Activated T-helper 1 cell treated with Interleukin-2 at 50 U/mL for 16 hours (primary cell): Measurements from ENCODE around the gene RD3L.

Experiments
- DNase-seq: peaks from one replicate; pipeline ENCODE4 v3.0.0-alpha.2; 2020; ENCODE audit warnings: low read depth

RD3L gene

GRCh38 chr14:103894723-103895059 is 47.6 kb downstream of the RD3L start:
- DNase-seq = no peak

GRCh38 chr14:103894034-103894722 is 48.2 kb downstream of the RD3L start:
- no peak for DNase-seq

- DNase-seq = no peak
These were observed 50.1 kb downstream of the RD3L start for GRCh38 chr14:103892247-103892646.

GRCh38 chr14:103891667-103892215 is 50.6 kb downstream of the RD3L start:
- no peak for DNase-seq

- DNase-seq = no peak
These were observed 51.3 kb downstream of the RD3L start for GRCh38 chr14:103890821-103891666.
